ENCODE data around the gene LRRC25.
"Not testable (repeated sequence)": the region's sequence is repeated elsewhere in the genome, so short reads cannot be mapped to it uniquely, and the experiment has no call there.

Gene LRRC25

GRCh38 chr19:18402455-18403248 lies 5.2 kb upstream of the LRRC25 start:
- not testable (repeated sequence) for DNase-seq (ENCODE audit: low spot score)

DNA sequence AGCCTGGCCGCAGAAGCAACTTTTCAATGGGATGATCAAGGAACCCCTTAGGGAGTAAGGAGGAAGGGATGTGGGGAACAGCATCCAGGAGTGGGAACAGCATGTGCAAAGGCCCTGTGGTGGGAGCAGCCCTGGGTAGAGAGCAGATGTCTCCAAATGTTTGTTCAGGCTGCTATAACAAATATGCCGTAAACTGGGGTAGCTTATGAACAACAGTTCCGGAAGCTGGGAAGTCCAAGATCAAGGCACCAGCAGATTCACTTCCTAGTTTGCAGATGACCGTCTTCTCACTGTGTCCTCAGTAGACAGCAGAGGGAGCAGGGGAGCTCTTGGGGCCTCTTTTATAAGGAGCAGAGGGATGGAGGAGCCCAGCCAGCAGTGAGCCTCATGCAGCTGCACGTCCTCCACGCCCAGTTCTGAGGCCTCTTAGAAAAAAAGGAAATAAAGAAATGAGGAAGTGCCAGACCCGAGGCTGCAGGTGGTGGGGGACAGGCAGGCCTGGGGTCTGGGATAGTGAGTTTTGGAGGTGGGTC lies 4.2 kb upstream of the LRRC25 start:
- no peak for DNase-seq (ENCODE audit: low spot score)

DNA sequence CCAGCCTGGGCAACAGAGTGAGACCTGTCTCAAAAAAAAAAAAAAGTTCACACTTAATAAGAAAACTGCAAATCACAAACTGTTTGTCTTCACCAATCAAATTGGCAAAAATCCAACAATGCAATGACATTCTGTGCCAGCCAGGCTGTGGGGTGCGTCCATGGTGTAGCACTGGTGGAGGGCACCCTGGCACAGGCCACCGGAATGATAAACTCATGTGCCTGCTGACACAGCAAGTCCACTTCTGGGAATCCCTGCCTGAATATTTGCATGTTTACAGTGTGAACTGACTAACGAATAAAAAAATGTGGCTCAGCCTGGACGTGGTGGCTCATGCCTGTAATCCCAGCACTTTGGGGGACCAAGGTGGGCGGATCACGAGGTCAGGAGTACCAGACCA lies 1.6 kb upstream of the LRRC25 start:
- DNase-seq (ENCODE audit: low spot score), result no peak

GRCh38 chr19:18396471-18397241 lies 766 bp downstream of the LRRC25 start:
- DNase-seq (ENCODE audit: low spot score), result no peak

DNA sequence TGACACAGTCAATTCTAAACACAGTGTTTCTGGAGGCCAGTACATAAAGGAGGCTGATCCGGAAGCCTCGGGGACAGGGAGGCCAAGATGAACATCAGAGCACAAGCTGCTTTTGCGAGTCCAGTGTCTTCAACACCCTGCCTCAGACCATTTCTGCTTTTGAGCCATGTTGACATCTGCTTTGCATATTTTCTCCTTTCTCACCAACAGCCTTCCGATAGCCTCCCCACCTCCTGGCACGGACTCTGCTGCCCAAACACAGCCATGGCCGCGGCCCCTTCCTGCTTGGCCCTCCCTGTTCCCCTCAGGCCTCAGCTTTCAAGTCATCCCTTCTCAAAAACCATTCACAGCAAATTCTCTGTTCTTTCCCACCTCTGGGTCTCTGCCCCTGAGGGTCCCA lies 3.6 kb downstream of the LRRC25 start:
- DNase-seq (ENCODE audit: low spot score), result no peak

- no peak for DNase-seq (ENCODE audit: low spot score)
Observed at GRCh38 chr19:18392926-18393325, 4.5 kb downstream of the LRRC25 start.

GRCh38 chr19:18392417-18392816 lies 5.0 kb downstream of the LRRC25 start:
- DNase-seq (ENCODE audit: low spot score), result no peak

GRCh38 chr19:18391509-18392075 lies 5.8 kb downstream of the LRRC25 start:
- DNase-seq (ENCODE audit: low spot score), result no peak

DNA sequence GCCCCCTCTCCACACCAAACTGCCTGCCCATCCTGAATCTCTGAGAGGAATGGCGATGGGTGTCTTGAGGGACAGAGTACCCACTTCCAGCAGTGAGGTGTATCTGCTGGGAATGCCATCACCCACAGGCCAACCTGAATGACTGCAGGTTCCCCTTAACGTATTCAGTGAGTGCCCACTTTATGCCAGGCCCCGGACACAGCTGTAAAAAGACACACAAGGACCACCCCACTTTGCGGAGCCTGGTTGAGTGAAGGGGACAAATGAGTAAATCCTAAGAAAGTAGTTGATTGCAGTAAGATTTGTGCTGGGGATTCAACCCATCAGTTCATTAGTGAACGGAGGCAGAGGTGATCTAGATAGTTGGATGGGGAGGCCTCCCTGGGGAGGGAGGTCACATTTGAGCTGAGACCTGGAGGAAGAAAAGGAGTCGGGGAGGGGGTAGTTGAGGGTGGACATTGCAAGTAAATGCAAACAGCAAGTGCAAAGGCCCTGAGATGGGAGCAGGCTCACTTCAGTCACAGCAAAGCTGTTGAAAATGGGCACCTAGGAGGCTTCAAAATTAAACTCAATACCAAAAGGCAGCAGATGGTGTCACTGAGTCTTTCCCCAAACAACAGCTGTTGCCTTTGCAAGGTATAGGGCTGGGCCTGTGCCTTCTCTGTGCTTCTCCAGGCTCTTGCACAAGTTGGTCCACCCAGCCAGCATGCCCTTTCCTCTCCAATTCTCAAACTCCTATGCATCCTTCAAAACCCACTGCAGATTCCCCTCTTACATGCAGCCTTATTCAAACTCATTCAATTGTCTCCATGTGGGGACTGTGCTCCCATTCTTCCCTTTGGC lies 7.1 kb downstream of the LRRC25 start:
- no peak for DNase-seq (ENCODE audit: low spot score)

DNA sequence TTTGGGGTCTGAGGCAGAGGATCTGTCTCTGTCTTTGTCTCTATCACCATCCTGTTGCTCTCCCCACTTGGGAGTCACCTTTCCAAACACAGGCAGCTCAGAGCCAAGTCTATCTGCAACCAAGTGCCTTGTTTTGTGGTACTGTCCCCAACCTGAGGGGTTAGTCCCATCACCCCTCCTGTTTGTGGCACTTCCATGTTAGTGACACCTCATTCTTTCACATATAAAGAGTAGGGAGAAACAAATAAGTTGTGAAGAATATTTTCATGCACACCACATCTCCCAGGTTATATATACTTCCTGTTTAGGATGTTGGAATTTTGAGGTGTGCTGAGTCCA lies 7.7 kb downstream of the LRRC25 start:
- no peak for DNase-seq (ENCODE audit: low spot score)

GRCh38 chr19:18388960-18389725 lies 8.3 kb downstream of the LRRC25 start:
- DNase-seq (ENCODE audit: low spot score), result no peak

DNA sequence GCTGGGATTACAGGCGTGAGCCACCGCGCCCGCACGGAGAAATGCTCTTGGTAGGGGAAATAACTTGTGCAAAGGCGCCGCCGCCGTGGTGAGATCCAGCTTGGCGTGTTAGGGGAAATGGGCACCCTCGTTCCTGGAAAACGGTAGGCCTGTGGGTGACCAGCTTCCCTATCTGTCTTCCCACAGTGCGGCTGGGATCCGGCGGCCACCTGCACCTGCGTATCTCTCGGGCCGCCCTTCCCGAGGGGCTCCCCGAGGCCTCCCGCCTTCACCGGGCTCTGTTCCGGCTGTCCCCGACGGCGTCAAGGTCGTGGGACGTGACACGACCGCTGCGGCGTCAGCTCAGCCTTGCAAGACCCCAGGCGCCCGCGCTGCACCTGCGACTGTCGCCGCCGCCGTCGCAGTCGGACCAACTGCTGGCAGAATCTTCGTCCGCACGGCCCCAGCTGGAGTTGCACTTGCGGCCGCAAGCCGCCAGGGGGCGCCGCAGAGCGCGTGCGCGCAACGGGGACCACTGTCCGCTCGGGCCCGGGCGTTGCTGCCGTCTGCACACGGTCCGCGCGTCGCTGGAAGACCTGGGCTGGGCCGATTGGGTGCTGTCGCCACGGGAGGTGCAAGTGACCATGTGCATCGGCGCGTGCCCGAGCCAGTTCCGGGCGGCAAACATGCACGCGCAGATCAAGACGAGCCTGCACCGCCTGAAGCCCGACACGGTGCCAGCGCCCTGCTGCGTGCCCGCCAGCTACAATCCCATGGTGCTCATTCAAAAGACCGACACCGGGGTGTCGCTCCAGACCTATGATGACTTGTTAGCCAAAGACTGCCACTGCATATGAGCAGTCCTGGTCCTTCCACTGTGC lies 9.1 kb downstream of the LRRC25 start:
- DNase-seq (ENCODE audit: low spot score), result peak; percentile 89

- no peak for DNase-seq (ENCODE audit: low spot score)
Observed at GRCh38 chr19:18386543-18387271, 10.7 kb downstream of the LRRC25 start.

GRCh38 chr19:18385675-18386542 lies 11.5 kb downstream of the LRRC25 start, which contains the start of gene GDF15:
Gene GDF15 (plus strand): TSS chr19:18386158. CDS start chr19:18386190, 32 bp downstream.
- DNase-seq (ENCODE audit: low spot score), result no peak

DNA sequence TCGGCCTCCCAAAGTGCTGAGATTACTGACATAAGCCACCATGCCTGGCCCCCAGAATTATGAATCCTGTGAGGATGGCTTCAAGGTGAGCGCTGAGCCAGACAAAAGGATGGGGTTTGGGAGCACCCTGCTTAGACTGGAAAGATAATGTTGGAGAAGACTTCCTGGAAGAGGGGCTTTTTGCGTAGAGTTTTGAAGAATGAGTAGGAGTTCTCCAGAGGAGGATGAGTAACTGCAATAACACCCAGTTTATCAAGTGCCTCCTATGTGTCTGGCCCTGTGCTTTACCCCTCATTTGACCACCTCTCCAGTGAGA lies 12.1 kb downstream of the LRRC25 start:
- no peak for DNase-seq (ENCODE audit: low spot score)

GRCh38 chr19:18384775-18385174 lies 12.6 kb downstream of the LRRC25 start:
- no peak for DNase-seq (ENCODE audit: low spot score)

DNA sequence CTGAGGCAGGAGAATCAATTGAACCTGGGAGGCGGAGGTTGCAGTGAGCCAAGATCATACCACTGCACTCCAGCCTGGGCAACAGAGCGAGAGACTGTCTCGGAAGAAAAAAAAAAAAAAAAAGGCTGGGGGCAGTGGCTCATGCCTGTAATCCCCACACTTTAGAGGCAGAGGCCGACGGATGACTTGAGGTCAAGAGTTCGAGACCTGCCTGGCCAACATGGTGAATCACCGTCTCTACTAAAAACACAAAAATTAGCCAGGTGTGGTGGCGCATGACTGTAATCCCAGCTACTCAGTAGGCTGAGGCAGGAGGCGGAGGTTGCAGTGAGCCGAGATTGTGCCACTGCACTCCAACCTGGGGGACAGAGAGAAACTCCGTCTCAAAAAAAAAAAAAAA lies 13.8 kb downstream of the LRRC25 start:
- not testable (repeated sequence) for DNase-seq (ENCODE audit: low spot score)

- no peak for DNase-seq (ENCODE audit: low spot score)
Observed at GRCh38 chr19:18380843-18381242, 16.6 kb downstream of the LRRC25 start.

Data from left forelimb (tissue), 1 donor.